Stimulated activated CD4-positive, alpha-beta T cell treated with anti-CD3 and anti-CD28 coated beads, Interleukin-12 subunit alpha, Interleukin-12 subunit beta, amount 100 ng/mL, for 24 hours (primary cell): ENCODE data around the gene CHD1L.
"Not testable (repeated sequence)": the region's sequence is repeated elsewhere in the genome, so short reads cannot be mapped to it uniquely, and the experiment has no call there.

Source experiments
- DNase-seq, 2 experiments: peaks; one replicate each; pipeline ENCODE4 v3.0.0-alpha.2; 2020; ENCODE audit warnings: low read depth in 2 of 2

Gene CHD1L

GRCh38 chr1:147242449-147243227 is at the start of gene CHD1L:
TSS of gene CHD1L (plus strand) at chr1:147242684. CDS start at chr1:147242704, 20 bp downstream.
- peak; percentile 80 to 88 for DNase-seq

GRCh38 chr1:147197324-147197723 is 45.2 kb upstream of the CHD1L start:
- not testable (repeated sequence) for DNase-seq

GRCh38 chr1:147201276-147201675 is 41.2 kb upstream of the CHD1L start:
- DNase-seq: no peak

- no peak for DNase-seq
Observed at GRCh38 chr1:147201786-147202185, 40.7 kb upstream of the CHD1L start.

- DNase-seq: no peak
Observed at GRCh38 chr1:147202576-147202975, 39.9 kb upstream of the CHD1L start.

GRCh38 chr1:147204080-147204479 is 38.4 kb upstream of the CHD1L start:
- no peak for DNase-seq

- no peak for DNase-seq
Observed at GRCh38 chr1:147207192-147207591, 35.3 kb upstream of the CHD1L start.

GRCh38 chr1:147208619-147209018 is 33.9 kb upstream of the CHD1L start:
- DNase-seq: no peak

- no peak for DNase-seq
Observed at GRCh38 chr1:147209825-147210821, 32.4 kb upstream of the CHD1L start.

GRCh38 chr1:147210987-147211386 is 31.5 kb upstream of the CHD1L start:
- DNase-seq: no peak

- DNase-seq: no peak
Observed at GRCh38 chr1:147211577-147211976, 30.9 kb upstream of the CHD1L start.

GRCh38 chr1:147213271-147213670 is 29.2 kb upstream of the CHD1L start:
- DNase-seq: no peak

- DNase-seq: no peak
Observed at GRCh38 chr1:147214325-147214724, 28.2 kb upstream of the CHD1L start.

- no peak for DNase-seq
Observed at GRCh38 chr1:147214842-147215539, 27.5 kb upstream of the CHD1L start.

- DNase-seq: no peak
Observed at GRCh38 chr1:147215540-147215916, 27.0 kb upstream of the CHD1L start.

GRCh38 chr1:147216124-147216523 is 26.4 kb upstream of the CHD1L start:
- no peak for DNase-seq

GRCh38 chr1:147217141-147217540 is 25.3 kb upstream of the CHD1L start:
- DNase-seq: no peak

- DNase-seq: no peak
Observed at GRCh38 chr1:147218606-147219005, 23.9 kb upstream of the CHD1L start.

- no peak for DNase-seq
Observed at GRCh38 chr1:147223740-147224615, 18.5 kb upstream of the CHD1L start.

- DNase-seq: peak in 1 of 2 experiments; percentile 22
Observed at GRCh38 chr1:147225193-147225730, 17.2 kb upstream of the CHD1L start, which contains the start of gene FMO5. TSS of gene FMO5 (minus strand) at chr1:147225339. CDS start at chr1:147225029, 310 bp downstream.

GRCh38 chr1:147231032-147231431 is 11.5 kb upstream of the CHD1L start:
- DNase-seq: not testable (repeated sequence)
